IMR-90 (cell line): ENCODE data around the gene KRTAP10-3. TPM values are rescaled to one million over a fixed set of nuclear protein-coding genes. Genes with fewer than 3 reads are reported as not detected.

Experiments
- ATAC-seq: fragments of 200-7000 bp; cut with Tn5 transposase; 2 replicates; pipeline ENCODE4 v1.9.1; 2020; ENCODE audit warnings: low read depth, mild to moderate bottlenecking, moderate library complexity
- BruUV-seq: library from RNA; stranded (reverse); fragments of 400-500 nt; replicated peaks from 2 replicates; lab custom pipeline; 2021; lab: Mats Ljungman, UMichigan
- CTCF ChIA-PET: fragments of 300-600 bp; formaldehyde crosslinking; extraction: SDS; loops from one replicate; lab custom pipeline; 2021; ENCODE audit warnings: antibody characterized with exemption; lab: Yijun Ruan, JAX
- POLR2A ChIA-PET: fragments of 300-600 bp; sonication (Branson Sonifier 250); formaldehyde crosslinking; loops from one replicate; lab custom pipeline; 2022; ENCODE audit warnings: antibody characterized with exemption; ENCODE audit not compliant: unreplicated experiment; lab: Charles Lee
- DNase-seq: peaks from one replicate; pipeline ENCODE4 v3.0.0; 2013
- H2AFZ ChIP-seq: replicated peaks from 2 replicates; pipeline ENCODE3; 2013; ENCODE audit warnings: low read length, mild to moderate bottlenecking; ENCODE audit not compliant: poor library complexity
- H2AK5ac ChIP-seq: 2 replicates; pipeline ENCODE4 v1.6.1; 2013; ENCODE audit warnings: low read depth, low read length, inconsistent platforms
- H2AK9ac ChIP-seq: replicated peaks from 2 replicates; pipeline ENCODE3; 2013; ENCODE audit warnings: mild to moderate bottlenecking, low read depth, low read length, moderate library complexity; ENCODE audit not compliant: poor library complexity
- H2BK120ac ChIP-seq: 2 replicates; pipeline ENCODE4 v1.6.1; 2013; ENCODE audit warnings: low read depth, low read length, inconsistent platforms
- H2BK15ac ChIP-seq: 3 replicates; pipeline ENCODE4 v1.6.1; 2013; ENCODE audit warnings: low read depth, low read length, inconsistent platforms
- H2BK20ac ChIP-seq: 2 replicates; pipeline ENCODE4 v1.6.1; 2013; ENCODE audit warnings: low read depth, mild to moderate bottlenecking, inconsistent platforms, low read length, moderate library complexity
- H2BK5ac ChIP-seq: 2 replicates; pipeline ENCODE4 v1.6.1; 2013; ENCODE audit warnings: mild to moderate bottlenecking, low read depth, low read length, inconsistent platforms; ENCODE audit not compliant: poor library complexity, severe bottlenecking
- H3K14ac ChIP-seq: replicated peaks from 2 replicates; pipeline ENCODE4 v1.6.1; 2013; ENCODE audit warnings: low read depth, low read length, inconsistent platforms
- H3K18ac ChIP-seq: 2 replicates; pipeline ENCODE4 v1.6.1; 2013; ENCODE audit warnings: low read depth, low read length, control low read depth
- H3K23ac ChIP-seq: 2 replicates; pipeline ENCODE4 v1.6.1; 2013; ENCODE audit warnings: low read depth, low read length, inconsistent platforms
- H3K27ac ChIP-seq: 2 replicates; pipeline ENCODE4 v1.5.1; 2013; ENCODE audit warnings: mild to moderate bottlenecking, control low read depth, low read length; ENCODE audit not compliant: insufficient read depth
- H3K27me3 ChIP-seq: 2 replicates; pipeline ENCODE4 v1.6.1; 2013; ENCODE audit warnings: low read length; ENCODE audit not compliant: control insufficient read depth, insufficient read depth
- H3K36me3 ChIP-seq: 2 replicates; pipeline ENCODE4 v1.6.1; 2013; ENCODE audit warnings: low read length, mixed read lengths; ENCODE audit not compliant: control insufficient read depth, insufficient read depth
- H3K4ac ChIP-seq: 2 replicates; pipeline ENCODE4 v1.6.1; 2013; ENCODE audit warnings: low read depth, low read length, inconsistent platforms
- H3K4me1 ChIP-seq: 2 replicates; pipeline ENCODE4 v1.6.1; 2013; ENCODE audit warnings: low read length, mixed read lengths; ENCODE audit not compliant: control insufficient read depth, insufficient read depth
- H3K4me2 ChIP-seq: 2 replicates; pipeline ENCODE4 v1.6.1; 2013; ENCODE audit warnings: low read depth, mild to moderate bottlenecking, control low read depth, low read length, moderate library complexity
- H3K4me3 ChIP-seq: 2 replicates; pipeline ENCODE4 v1.5.1; 2013; ENCODE audit warnings: low read depth, mild to moderate bottlenecking, control low read depth, low read length, moderate library complexity; ENCODE audit not compliant: insufficient read depth
- H3K56ac ChIP-seq: 2 replicates; pipeline ENCODE4 v1.6.1; 2013; ENCODE audit warnings: low read length, inconsistent platforms; ENCODE audit not compliant: insufficient read depth; ENCODE audit errors: extremely low read depth
- H3K79me1 ChIP-seq, 2 experiments: 2 replicates each; pipeline ENCODE4 v1.6.1; 2013; ENCODE audit warnings: low read length in 2 of 2, inconsistent platforms in 1 of 2, low read depth in 1 of 2
- H3K9ac ChIP-seq: 2 replicates; pipeline ENCODE4 v1.6.1; 2013; ENCODE audit warnings: low read depth, low read length, control low read depth
- H3K9me1 ChIP-seq: 2 replicates; pipeline ENCODE4 v1.6.1; 2013; ENCODE audit warnings: low read length, inconsistent platforms; ENCODE audit not compliant: insufficient read depth
- H3K9me3 ChIP-seq: 2 replicates; pipeline ENCODE4 v1.6.1; 2013; ENCODE audit warnings: low read length; ENCODE audit not compliant: control insufficient read depth, insufficient read depth
- H4K20me1 ChIP-seq: 2 replicates; pipeline ENCODE4 v1.6.1; 2013; ENCODE audit warnings: low read length, inconsistent platforms; ENCODE audit not compliant: insufficient read depth
- H4K5ac ChIP-seq: 2 replicates; pipeline ENCODE4 v1.6.1; 2013; ENCODE audit warnings: mild to moderate bottlenecking, low read depth, low read length, control low read depth
- H4K8ac ChIP-seq, 2 experiments: 2 replicates each; pipeline ENCODE4 v1.6.1; 2013; ENCODE audit warnings: low read depth in 2 of 2, low read length in 2 of 2, control low read depth in 1 of 2, inconsistent platforms in 1 of 2
- H4K91ac ChIP-seq: 2 replicates; pipeline ENCODE4 v1.6.1; 2013; ENCODE audit warnings: low read depth, low read length, inconsistent platforms; ENCODE audit not compliant: insufficient read depth
- CHD1 ChIP-seq: IDR thresholded peaks from 2 replicates; pipeline ENCODE4 v1.6.1; 2012; ENCODE audit warnings: low read depth, low read length, improper control_type of control experiment
- MAFK ChIP-seq: IDR thresholded peaks from 2 replicates; pipeline ENCODE4 v1.6.1; 2012; ENCODE audit warnings: low read depth, low read length, improper control_type of control experiment
- POLR2A ChIP-seq: IDR thresholded peaks from 2 replicates; pipeline ENCODE4 v1.6.1; 2012; ENCODE audit warnings: mild to moderate bottlenecking, low read depth, low read length
- RCOR1 ChIP-seq: IDR thresholded peaks from 2 replicates; pipeline ENCODE4 v1.6.1; 2012; ENCODE audit warnings: mild to moderate bottlenecking, low read length, improper control_type of control experiment; ENCODE audit not compliant: insufficient replicate concordance
- USF2 ChIP-seq: fragments of 150-350 bp; IDR thresholded peaks from 2 replicates; pipeline ENCODE4 v1.6.1; 2017; ENCODE audit warnings: mild to moderate bottlenecking, antibody characterized with exemption, low read length, low read depth
- WGBS, 2 experiments: methylation state at CpG; one replicate each; pipeline versions ENCODE4 v1.1.5 to v1.1.7; 2013; ENCODE audit warnings: missing lambda C conversion rate in 2 of 2; ENCODE audit not compliant: insufficient read length in 1 of 2; ENCODE audit errors: extremely low coverage in 2 of 2; 5-methylcytosine and 5-hydroxymethylcytosine counted together
- dilution Hi-C: fragments of 300-500 bp; cut with HindIII; formaldehyde crosslinking; loops from one replicate; pipeline ENCODE4 v1.14.3; 2018; ENCODE audit warnings: low sequenced_read_pairs; ENCODE audit not compliant: unreplicated experiment
- in situ Hi-C: fragments of 300-500 bp; cut with MboI; formaldehyde crosslinking; loops from 3 replicates; pipeline ENCODE4 v1.14.3; 2019; ENCODE audit warnings: low sequenced_read_pairs, inconsistent platforms, mixed read lengths
- intact Hi-C: fragments of 100-400 bp; cut with micrococcal nuclease; formaldehyde crosslinking; loops from 2 replicates; pipeline ENCODE4 v1.10.0; 2022
- polyA plus RNA-seq, 3 experiments: library from polyadenylated mRNA; depleted of rRNA; stranded (reverse); fragments of >200 nt; gene quantifications; 2 replicates each; pipeline ENCODE4 v1.2.3, GENCODE V29; 2012; ENCODE audit warnings: low replicate concordance in 1 of 3
- total RNA-seq: library from RNA; depleted of rRNA; stranded (reverse); fragments of >200 nt; gene quantifications from 2 replicates; pipeline ENCODE4 v1.2.3, GENCODE V29; 2012

Gene KRTAP10-3
- total and polyA plus RNA-seq, 2 of the 4 experiments (the other 2 are of a cell fraction) = not detected

GRCh38 chr21:44551340-44551961 is 7.1 kb downstream of the KRTAP10-3 start, which contains the start of gene KRTAP10-2:
TSS of gene KRTAP10-2 (minus strand) at chr21:44551505. CDS start at chr21:44551458, 47 bp downstream.
- Histone ChIP-seq H2BK15ac (no peak within 1 kb of the TSS), H3K4me1 (no peaks in the 10 kb centered on the region), H2BK120ac (no peak within 1 kb of the TSS), H3K4me2 (no peak within 1 kb of the TSS), H3K18ac (no peak within 1 kb of the TSS), H3K36me3 (no peaks in the 10 kb centered on the region), H2AFZ (no peak within 1 kb of the TSS), H4K5ac (no peak within 1 kb of the TSS), H3K9ac (no peak within 1 kb of the TSS), H3K27me3 (peaks cover 14% of the 10 kb centered on the region), H2AK9ac (no peak within 1 kb of the TSS), H2BK20ac (no peak within 1 kb of the TSS), H3K9me3 (peaks cover 2% of the 10 kb centered on the region; the same call in 1 of the 2 replicates), H3K4me3 (no peak within 1 kb of the TSS), H4K20me1 (no peaks in the 10 kb centered on the region), H3K14ac (no peak within 1 kb of the TSS), H3K27ac (no peak within 1 kb of the TSS), H3K9me1 (no peaks in the 10 kb centered on the region), H4K91ac (no peak within 1 kb of the TSS), H2BK5ac (no peak within 1 kb of the TSS), H3K23ac (no peak within 1 kb of the TSS), H3K56ac (no peak within 1 kb of the TSS), H2AK5ac (no peak within 1 kb of the TSS), H3K4ac (no peak within 1 kb of the TSS), H3K79me1 (no peaks in the 10 kb centered on the region), H4K8ac (no peak within 1 kb of the TSS)
- no TSS peak for BruUV-seq
- intact Hi-C loops (no loop called here), dilution Hi-C loops (no loop called here), in situ Hi-C loops (no loop called here)
- 31% methylated on average over 7 of the region's 17 CpGs; no CpG with 5 or more reads in 1 of the 2 experiments for WGBS, 2 experiments
- ChIA-PET POLR2A (no interaction called here), CTCF (no interaction called here)
- DNase-seq = no peak
- TF ChIP-seq RCOR1 (no peak), USF2 (no peak), MAFK (no peak), CHD1 (no peak), POLR2A (no peak)
- ATAC-seq = no peak
